ENCODE data around the gene FOXO4. TPM values are rescaled to one million over a fixed set of nuclear protein-coding genes. Genes with fewer than 3 reads are reported as not detected.

Gene FOXO4
- total and polyA plus RNA-seq, 2 experiments from 2014 or later = 8.0 to 31.4 TPM

- TF ChIP-seq ZNF462 (CRISPR knock-in tag; IDR thresholded peaks at IDR 0.05) (no peak), EZH2 (IDR thresholded peaks at IDR 0.05; ENCODE audit: low read depth, unreplicated experiment) (no peak)
Observed at GRCh38 chrX:71095033-71095432, 618 bp upstream of the FOXO4 start (continued).

- H3K4me2 ChIP-seq = peak overlapping the region; percentile 84
- H3K36me3 ChIP-seq (ENCODE audit: insufficient read depth) = no peaks in the 10 kb centered on the region
- peaks cover 25% of the 10 kb centered on the region for H3K4me1 ChIP-seq (ENCODE audit: insufficient read depth)
- peaks cover 14% of the 10 kb centered on the region for H3K79me2 ChIP-seq (replicated peaks; ENCODE audit: insufficient read depth)
- no peak overlapping the region for H2AFZ ChIP-seq
- Mint-ChIP-seq H3K27me3 (ENCODE audit: insufficient read depth, low read depth, poor library complexity) (peaks cover 4% of the 10 kb centered on the region), H3K36me3 (ENCODE audit: low read depth) (peaks cover 3% of the 10 kb centered on the region; the same call in 1 of the 3 replicates), H3K27ac (peak overlapping the region; percentile 84), H3K9me3 (no peaks in the 10 kb centered on the region; the same call in 2 of the 3 replicates), H3K4me1 (peaks cover 26% of the 10 kb centered on the region), H3K4me3 (peak overlapping the region; percentile 97)
- H3K9me2 ChIP-seq (ENCODE audit: insufficient read depth) = no peaks in the 10 kb centered on the region
- H3K27me3 ChIP-seq (ENCODE audit: insufficient read depth) = peaks cover 4% of the 10 kb centered on the region; the same call in 1 of the 2 replicates
- ATAC-seq (peak; percentile 22), DNase-seq (ENCODE audit: low spot score) (no peak)
- no peaks in the 10 kb centered on the region for H4K20me1 ChIP-seq (replicated peaks; ENCODE audit: insufficient read depth)
- H3K4me3 ChIP-seq = peak overlapping the region; percentile 78
- H3K27ac ChIP-seq (ENCODE audit: low read depth) = peak overlapping the region; percentile 84; the same call in 1 of the 2 replicates
- no peaks in the 10 kb centered on the region; the same call in 1 of the 2 replicates for H3F3A ChIP-seq (replicated peaks; ENCODE audit: low read depth)
- no peak for TF ChIP-seq STAT1 (IDR thresholded peaks at IDR 0.05; ENCODE audit: unreplicated experiment)
- no peak for TF ChIP-seq REST (IDR thresholded peaks at IDR 0.05; ENCODE audit: unreplicated experiment)
- no peak for TF ChIP-seq CREB1 (CRISPR knock-in tag; IDR thresholded peaks at IDR 0.05; ENCODE audit: low read depth)
Observed at GRCh38 chrX:71095981-71096759, 519 bp downstream of the FOXO4 start.

Data from GM23338 (cell line).